Right lobe of liver (tissue), 4 donors: Measurements from ENCODE around the gene RTCA.

Experiments used
- CTCF ChIP-seq, 4 donors: fragments of 200-600 bp in 3 of 4; fragments of 450-650 bp in 1 of 4; IDR thresholded peaks; one replicate each; pipeline versions ENCODE4 v1.5.1 to v1.8.0; 2016 to 2022; ENCODE audit warnings: antibody characterized with exemption in 4 of 4, mild to moderate bottlenecking in 2 of 4
- POLR2A ChIP-seq: fragments of 450-650 bp; IDR thresholded peaks from one replicate; pipeline ENCODE4 v1.6.1; 2017; ENCODE audit warnings: antibody characterized with exemption, mild to moderate bottlenecking
- donor health status: DM: no; HTN: no; CAD: no.
- donor health status: DM: no; HTN: no; CAD: no.
- donor health status: DM: no; HTN: yes; CAD: no.

GRCh38 chr1:100232156-100232555 is 33.9 kb upstream of the RTCA start:
- TF ChIP-seq CTCF (IDR thresholded peaks at IDR 0.05) = no peak
- no peak for TF ChIP-seq POLR2A
